GM12878 (cell line): ENCODE data around the gene NLN. TPM values are rescaled to one million over a fixed set of nuclear protein-coding genes. Genes with fewer than 3 reads are reported as not detected.

Source experiments
- ATAC-seq: fragments of 200-7000 bp; cut with Tn5 transposase; 3 replicates; pipeline ENCODE4 v1.9.1; 2020; ENCODE audit warnings: mild to moderate bottlenecking, moderate library complexity
- BruUV-seq: library from RNA; stranded (reverse); fragments of 400-500 nt; replicated peaks from 2 replicates; lab custom pipeline; 2021; lab: Mats Ljungman, UMichigan
- CTCF ChIA-PET: fragments of 300-600 bp; sonication (Branson Sonifier 250); formaldehyde crosslinking; extraction: SDS; loops from one replicate; lab custom pipeline; 2021; ENCODE audit warnings: inconsistent platforms; lab: Yijun Ruan, JAX
- POLR2A ChIA-PET: fragments of 350-600 bp; formaldehyde crosslinking; extraction: SDS; loops from one replicate; lab custom pipeline; 2021; ENCODE audit warnings: inconsistent platforms; lab: Charles Lee
- RAD21 ChIA-PET: fragments of 300-600 bp; sonication (Branson Sonifier 250); formaldehyde crosslinking; loops from one replicate; lab custom pipeline; 2023; ENCODE audit warnings: antibody characterized with exemption; ENCODE audit not compliant: unreplicated experiment; lab: Charles Lee
- SMC1A ChIA-PET: fragments of 300-600 bp; sonication (Branson Sonifier 250); formaldehyde crosslinking; loops from one replicate; lab custom pipeline; 2023; ENCODE audit not compliant: unreplicated experiment, uncharacterized antibody; lab: Charles Lee
- DNase-seq: peaks from one replicate; pipeline ENCODE4 v3.0.0-alpha.2; 2011; ENCODE audit warnings: low read depth, low spot score
- FAIRE-seq: peaks from 3 replicates; lab custom pipeline; 2011; peaks lifted over from hg19 to GRCh38; lab: Jason Lieb, UNC
- H2AFZ ChIP-seq: 2 replicates; pipeline ENCODE4 v1.6.0; 2011; ENCODE audit warnings: low read depth, low read length, control low read depth; ENCODE audit not compliant: control insufficient read depth
- H3K27ac ChIP-seq: 2 replicates; pipeline ENCODE4 v1.5.1; 2011; ENCODE audit warnings: control low read depth; ENCODE audit not compliant: control insufficient read depth, insufficient read depth
- H3K27me3 ChIP-seq, 2 experiments: replicated peaks in 1 of 2; 2 replicates each; pipeline versions ENCODE4 v1.6.0 to v1.6.1; 2011; ENCODE audit warnings: low read length in 1 of 2; ENCODE audit not compliant: control insufficient read depth in 2 of 2, insufficient read depth in 2 of 2
- H3K36me3 ChIP-seq, 2 experiments: 2 replicates each; pipeline ENCODE4 v1.5.1; 2011; ENCODE audit warnings: low read length in 1 of 2; ENCODE audit not compliant: control insufficient read depth in 2 of 2, insufficient read depth in 2 of 2
- H3K4me1 ChIP-seq: 2 replicates; pipeline ENCODE4 v1.6.1; 2011; ENCODE audit warnings: mild to moderate bottlenecking, low read length, moderate library complexity, mixed read lengths; ENCODE audit not compliant: control insufficient read depth, insufficient read depth
- H3K4me2 ChIP-seq: 2 replicates; pipeline ENCODE4 v1.6.0; 2011; ENCODE audit warnings: control low read depth; ENCODE audit not compliant: control insufficient read depth, insufficient read depth
- H3K4me3 ChIP-seq: fragments of 200-600 bp; sonication (generic); 2 replicates; pipeline ENCODE4 v1.5.1; 2016
- H3K79me2 ChIP-seq: 2 replicates; pipeline ENCODE4 v1.6.0; 2011; ENCODE audit warnings: low read length; ENCODE audit not compliant: control insufficient read depth, insufficient read depth
- H3K9ac ChIP-seq: 2 replicates; pipeline ENCODE4 v1.8.0; 2011; ENCODE audit warnings: low read length, control low read depth, mixed read lengths; ENCODE audit not compliant: control insufficient read depth, insufficient read depth
- H3K9me3 ChIP-seq: replicated peaks from 3 replicates; pipeline ENCODE4 v1.5.1; 2011; ENCODE audit warnings: mild to moderate bottlenecking, low read length; ENCODE audit not compliant: control insufficient read depth, insufficient read depth
- H4K20me1 ChIP-seq: 2 replicates; pipeline ENCODE4 v1.6.0; 2011; ENCODE audit not compliant: control insufficient read depth, insufficient read depth
- BMI1 ChIP-seq: fragments of 450-650 bp; IDR thresholded peaks from 2 replicates; pipeline ENCODE4 v1.6.1; 2016; ENCODE audit warnings: mild to moderate bottlenecking, moderate library complexity, borderline replicate concordance
- GABPA ChIP-seq: IDR thresholded peaks from 2 replicates; pipeline ENCODE4 v1.6.1; 2014; ENCODE audit warnings: antibody characterized with exemption, low read depth, mild to moderate bottlenecking, inconsistent platforms
- HDAC6 ChIP-seq: fragments of 200-600 bp; sonication (generic); IDR thresholded peaks from one replicate; pipeline ENCODE4 v1.8.0; 2017; ENCODE audit warnings: antibody characterized with exemption; ENCODE audit not compliant: unreplicated experiment
- MAX ChIP-seq: IDR thresholded peaks from 2 replicates; pipeline ENCODE4 v1.6.1; 2012; ENCODE audit warnings: low read depth, low read length, improper control_type of control experiment
- MXI1 ChIP-seq: fragments of 150-350 bp; IDR thresholded peaks from 2 replicates; pipeline ENCODE4 v1.6.1; 2011; ENCODE audit warnings: low read depth, mild to moderate bottlenecking, inconsistent platforms, low read length, improper control_type of control experiment
- NFIC ChIP-seq: IDR thresholded peaks from 2 replicates; pipeline ENCODE4 v1.6.1; 2012; ENCODE audit warnings: low read depth, mild to moderate bottlenecking, inconsistent platforms, low read length, moderate library complexity
- PKNOX1 ChIP-seq: fragments of 450-650 bp; IDR thresholded peaks from 2 replicates; pipeline ENCODE4 v1.6.1; 2016; ENCODE audit warnings: mild to moderate bottlenecking
- RAD51 ChIP-seq: fragments of 450-650 bp; IDR thresholded peaks from 2 replicates; pipeline ENCODE4 v1.6.1; 2016; ENCODE audit warnings: moderate library complexity, mild to moderate bottlenecking, inconsistent platforms
- RUNX3 ChIP-seq: IDR thresholded peaks from 2 replicates; pipeline ENCODE4 v1.6.1; 2012; ENCODE audit warnings: low read length, inconsistent platforms
- SIX5 ChIP-seq: IDR thresholded peaks from 2 replicates; pipeline ENCODE4 v1.6.1; 2011; ENCODE audit warnings: mild to moderate bottlenecking, low read depth, low read length, moderate library complexity; ENCODE audit not compliant: severe bottlenecking
- SREBF1 ChIP-seq: IDR thresholded peaks from 2 replicates; pipeline ENCODE4 v1.6.1; 2012; ENCODE audit warnings: mild to moderate bottlenecking, low read length
- ZBTB40 ChIP-seq: fragments of 450-650 bp; IDR thresholded peaks from 2 replicates; pipeline ENCODE4 v1.6.1; 2016; ENCODE audit warnings: mild to moderate bottlenecking, moderate library complexity, borderline replicate concordance
- WGBS: methylation state at CpG from one replicate; pipeline ENCODE4 v1.1.6; 2016; ENCODE audit warnings: low lambda C conversion rate; ENCODE audit not compliant: insufficient replicate concordance, insufficient coverage; ENCODE audit errors: missing lambda C conversion rate; 5-methylcytosine and 5-hydroxymethylcytosine counted together
- in situ Hi-C: fragments of 300-500 bp; cut with MboI; formaldehyde crosslinking; loops from 9 replicates; pipeline ENCODE4 v1.14.3; 2018; ENCODE audit warnings: mixed read lengths
- intact Hi-C: fragments of 100-400 bp; cut with micrococcal nuclease; formaldehyde crosslinking; loops from one replicate; pipeline ENCODE4 v1.14.2; 2022; ENCODE audit not compliant: unreplicated experiment
- polyA plus RNA-seq, 11 experiments: library from polyadenylated mRNA; depleted of rRNA in 4 of 11; unstranded in 6 of 11; stranded (reverse) in 5 of 11; fragments of >200 nt; fragmentation: Nextera tagmentation in 4 of 11; fragmentation: Illumina TruSeq in 1 of 11; extraction: Ambion mirVana in 4 of 11; extraction: Trizol in 1 of 11; gene quantifications; 1 replicate in 1 of 11; 2 replicates in 10 of 11; pipeline versions ENCODE4 v1.2.1 to v1.2.3, GENCODE V29; 2011 to 2016; ENCODE audit warnings: inconsistent platforms in 2 of 11, missing spikeins in 2 of 11, low read depth in 1 of 11
- total RNA-seq, 4 experiments: library from RNA; depleted of rRNA in 3 of 4; stranded (reverse); fragments of >200 nt in 3 of 4; fragmentation: Illumina TruSeq in 1 of 4; extraction: Trizol in 1 of 4; gene quantifications; 2 replicates each; pipeline versions ENCODE4 v1.2.1 to v1.2.3, GENCODE V29; 2013 to 2021
- TF ChIP-seq, protein P1 (sequence below): fragments of 450-650 bp; IDR thresholded peaks from 2 replicates; pipeline ENCODE4 v1.6.1; 2017; ENCODE audit warnings: mild to moderate bottlenecking
- TF ChIP-seq, protein P2 (sequence below): IDR thresholded peaks from 2 replicates; pipeline ENCODE4 v1.6.1; 2011; ENCODE audit warnings: low read depth, low read length, improper control_type of control experiment, borderline replicate concordance

NLN gene
- total and polyA plus RNA-seq, 10 of the 15 experiments (the other 5 are each of a cell fraction or from before 2014, with no cell fraction given), result 6.8 to 56.9 (median 33.3) TPM

GRCh38 chr5:65779643-65780042 lies 57.6 kb downstream of the NLN start:
- CTCF ChIA-PET, result interaction anchor here (0.6 kb wide), 1 partner anchor 406 kb away, joined by 3 read pairs; no protein-coding TSS in a partner anchor
- H3K4me3 ChIP-seq, result no peak overlapping the region
- in situ Hi-C loops, result no loop called here
- no peak overlapping the region for H3K4me2 ChIP-seq
- FAIRE-seq (peak; percentile 18), DNase-seq (no peak), ATAC-seq (peak; percentile 77)
- H3K27me3 ChIP-seq, result no peaks in the 10 kb centered on the region
- H4K20me1 ChIP-seq, result no peaks in the 10 kb centered on the region
- H3K4me1 ChIP-seq, result peaks cover 6% of the 10 kb centered on the region; the same call in 1 of the 2 replicates
- H3K36me3 ChIP-seq, result no peaks in the 10 kb centered on the region; a peak in 2 of 4 replicates
- H2AFZ ChIP-seq, result peak overlapping the region; percentile 65
- no peak overlapping the region for H3K9ac ChIP-seq
- 88% methylated on average over 1 of the region's 1 CpG for WGBS
- RAD21 ChIA-PET, result no interaction called here
- intact Hi-C loops, result no loop called here
- no peaks in the 10 kb centered on the region for H3K9me3 ChIP-seq
- H3K79me2 ChIP-seq, result no peaks in the 10 kb centered on the region
- BruUV-seq, result no TSS peak
- no peak overlapping the region for H3K27ac ChIP-seq
- POLR2A ChIA-PET, result interaction anchor here (0.6 to 1.0 kb wide), 2 partner anchors 52 to 255 kb away, joined by 3 to 5 read pairs; no protein-coding TSS in a partner anchor
- SMC1A ChIA-PET, result interaction anchor here (1.6 kb wide), 1 partner anchor 16 kb away, joined by 6 read pairs; no protein-coding TSS in a partner anchor
- TF ChIP-seq GABPA (no peak), RUNX3 (no peak), SIX5 (no peak), SREBF1 (no peak), RAD51 (no peak), MAX (no peak), BMI1 (no peak), ZBTB40 (no peak), MXI1 (no peak), HDAC6 (no peak), PKNOX1 (no peak), NFIC (no peak)
- TF ChIP-seq, protein P1, sequence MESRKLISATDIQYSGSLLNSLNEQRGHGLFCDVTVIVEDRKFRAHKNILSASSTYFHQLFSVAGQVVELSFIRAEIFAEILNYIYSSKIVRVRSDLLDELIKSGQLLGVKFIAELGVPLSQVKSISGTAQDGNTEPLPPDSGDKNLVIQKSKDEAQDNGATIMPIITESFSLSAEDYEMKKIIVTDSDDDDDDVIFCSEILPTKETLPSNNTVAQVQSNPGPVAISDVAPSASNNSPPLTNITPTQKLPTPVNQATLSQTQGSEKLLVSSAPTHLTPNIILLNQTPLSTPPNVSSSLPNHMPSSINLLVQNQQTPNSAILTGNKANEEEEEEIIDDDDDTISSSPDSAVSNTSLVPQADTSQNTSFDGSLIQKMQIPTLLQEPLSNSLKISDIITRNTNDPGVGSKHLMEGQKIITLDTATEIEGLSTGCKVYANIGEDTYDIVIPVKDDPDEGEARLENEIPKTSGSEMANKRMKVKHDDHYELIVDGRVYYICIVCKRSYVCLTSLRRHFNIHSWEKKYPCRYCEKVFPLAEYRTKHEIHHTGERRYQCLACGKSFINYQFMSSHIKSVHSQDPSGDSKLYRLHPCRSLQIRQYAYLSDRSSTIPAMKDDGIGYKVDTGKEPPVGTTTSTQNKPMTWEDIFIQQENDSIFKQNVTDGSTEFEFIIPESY, result no peak
- TF ChIP-seq, protein P2, sequence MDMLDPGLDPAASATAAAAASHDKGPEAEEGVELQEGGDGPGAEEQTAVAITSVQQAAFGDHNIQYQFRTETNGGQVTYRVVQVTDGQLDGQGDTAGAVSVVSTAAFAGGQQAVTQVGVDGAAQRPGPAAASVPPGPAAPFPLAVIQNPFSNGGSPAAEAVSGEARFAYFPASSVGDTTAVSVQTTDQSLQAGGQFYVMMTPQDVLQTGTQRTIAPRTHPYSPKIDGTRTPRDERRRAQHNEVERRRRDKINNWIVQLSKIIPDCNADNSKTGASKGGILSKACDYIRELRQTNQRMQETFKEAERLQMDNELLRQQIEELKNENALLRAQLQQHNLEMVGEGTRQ, result no peak
